Left lung (tissue), 10 donors: ENCODE data around the gene DDO. TPM values are rescaled to one million over a fixed set of nuclear protein-coding genes. Genes with fewer than 3 reads are reported as not detected.
"Not testable (repeated sequence)": the region's sequence is repeated elsewhere in the genome, so short reads cannot be mapped to it uniquely, and the experiment has no call there.

Experiments used
- ATAC-seq: fragments of 200-7000 bp; cut with Tn5 transposase; one replicate; pipeline ENCODE4 v1.9.1; 2020; ENCODE audit warnings: moderate library complexity
- DNase-seq, 4 donors: peaks; one replicate each; pipeline ENCODE4 v3.0.0-alpha.2; 2013 to 2020
- H3K27ac ChIP-seq, 2 donors: fragments of 200-600 bp; sonication (generic) in 1 of 2; one replicate each; pipeline versions ENCODE4 v1.5.0 to v1.8.0; 2020 to 2021
- H3K27me3 ChIP-seq, 2 donors: fragments of 200-600 bp; sonication (generic) in 1 of 2; one replicate each; pipeline versions ENCODE4 v1.5.0 to v1.8.0; 2020 to 2021
- H3K36me3 ChIP-seq, 2 donors: fragments of 200-600 bp; sonication (generic) in 1 of 2; one replicate each; pipeline versions ENCODE4 v1.5.0 to v1.8.0; 2020 to 2021
- H3K4me1 ChIP-seq, 2 donors: fragments of 200-600 bp; one replicate each; pipeline ENCODE4 v1.8.0; 2021
- H3K4me3 ChIP-seq, 2 donors: fragments of 200-600 bp; sonication (generic) in 1 of 2; one replicate each; pipeline versions ENCODE4 v1.5.0 to v1.8.0; 2020 to 2021; ENCODE audit warnings: mild to moderate bottlenecking in 1 of 2
- H3K9me3 ChIP-seq, 2 donors: fragments of 200-600 bp; sonication (generic) in 1 of 2; one replicate each; pipeline versions ENCODE4 v1.5.0 to v1.8.0; 2020 to 2021
- intact Hi-C, 2 donors: fragments of 100-400 bp; cut with DNase I; formaldehyde crosslinking; loops; one replicate each; pipeline versions ENCODE4 v1.11.2 to v1.14.2; 2022
- polyA plus RNA-seq, 6 donors: library from polyadenylated mRNA; unstranded; fragments of 120-200 nt; gene quantifications; one replicate each; pipeline ENCODE4 v1.2.1, GENCODE V29; 2013; ENCODE audit not compliant: insufficient read length in 6 of 6
- total RNA-seq, 2 donors: library from RNA; stranded (reverse); fragmentation: NEBNext Ultra II Directional; extraction: Animal tissue kit (Norgen Biotek cat#: 25700); gene quantifications; one replicate each; pipeline ENCODE4 v1.2.1, GENCODE V29; 2021
- TF ChIP-seq, protein P1 (sequence below), 2 donors: fragments of 200-600 bp; sonication (generic) in 1 of 2; IDR thresholded peaks; one replicate each; pipeline versions ENCODE4 v1.5.0 to v1.8.0; 2021; ENCODE audit warnings: antibody characterized with exemption in 2 of 2
- donor health status: DM: no; HTN: yes; CAD: no.
- donor health status: DM: no; HTN: no; CAD: no.

The DDO gene
- total and polyA plus RNA-seq, 8 donors = 0.61 to 2.4 (median 1.7) TPM

GRCh38 chr6:110351986-110352385, 63.4 kb downstream of the DDO start:
- Histone ChIP-seq H3K4me3 (no peak overlapping the region), H3K27ac (no peak overlapping the region), H3K36me3 (no peaks in the 10 kb centered on the region), H3K27me3 (peaks cover 4 to 13% of the 10 kb centered on the region in 2 donors), H3K4me1 (peaks cover 0 to 9% of the 10 kb centered on the region in 2 donors), H3K9me3 (no peaks in the 10 kb centered on the region)
- no peak for DNase-seq
- no peak for ATAC-seq
- TF ChIP-seq, protein P1, sequence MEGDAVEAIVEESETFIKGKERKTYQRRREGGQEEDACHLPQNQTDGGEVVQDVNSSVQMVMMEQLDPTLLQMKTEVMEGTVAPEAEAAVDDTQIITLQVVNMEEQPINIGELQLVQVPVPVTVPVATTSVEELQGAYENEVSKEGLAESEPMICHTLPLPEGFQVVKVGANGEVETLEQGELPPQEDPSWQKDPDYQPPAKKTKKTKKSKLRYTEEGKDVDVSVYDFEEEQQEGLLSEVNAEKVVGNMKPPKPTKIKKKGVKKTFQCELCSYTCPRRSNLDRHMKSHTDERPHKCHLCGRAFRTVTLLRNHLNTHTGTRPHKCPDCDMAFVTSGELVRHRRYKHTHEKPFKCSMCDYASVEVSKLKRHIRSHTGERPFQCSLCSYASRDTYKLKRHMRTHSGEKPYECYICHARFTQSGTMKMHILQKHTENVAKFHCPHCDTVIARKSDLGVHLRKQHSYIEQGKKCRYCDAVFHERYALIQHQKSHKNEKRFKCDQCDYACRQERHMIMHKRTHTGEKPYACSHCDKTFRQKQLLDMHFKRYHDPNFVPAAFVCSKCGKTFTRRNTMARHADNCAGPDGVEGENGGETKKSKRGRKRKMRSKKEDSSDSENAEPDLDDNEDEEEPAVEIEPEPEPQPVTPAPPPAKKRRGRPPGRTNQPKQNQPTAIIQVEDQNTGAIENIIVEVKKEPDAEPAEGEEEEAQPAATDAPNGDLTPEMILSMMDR (IDR thresholded peaks at IDR 0.05) = no peak
- intact Hi-C loops = no loop called here

DNA sequence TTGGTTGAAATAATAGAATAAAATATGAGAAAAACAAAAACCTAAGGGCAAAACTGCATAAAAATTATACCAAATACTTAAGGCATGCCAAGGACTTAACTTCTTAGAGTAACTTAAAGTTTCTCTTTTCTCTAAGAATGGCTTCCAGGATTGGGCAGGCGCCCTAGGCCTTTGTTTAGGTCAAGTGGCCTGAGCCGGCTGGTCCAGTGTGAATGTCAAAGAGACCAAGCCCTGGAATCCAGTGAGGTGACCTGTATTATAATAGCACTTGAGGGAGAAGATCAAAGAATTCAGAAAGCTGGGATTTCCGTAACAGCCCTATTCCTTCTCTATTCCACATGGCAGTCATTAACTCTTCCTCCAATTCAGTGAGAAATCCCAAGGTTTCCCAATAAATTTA, 63.8 kb downstream of the DDO start:
- Histone ChIP-seq H3K27me3 (peaks cover 0 to 9% of the 10 kb centered on the region in 2 donors), H3K9me3 (no peaks in the 10 kb centered on the region), H3K4me1 (peaks cover 0 to 8% of the 10 kb centered on the region in 2 donors), H3K36me3 (no peaks in the 10 kb centered on the region), H3K4me3 (no peak overlapping the region), H3K27ac (no peak overlapping the region)
- TF ChIP-seq, protein P1 (IDR thresholded peaks at IDR 0.05) = no peak
- DNase-seq = peak in 1 of 4 donors; percentile 49
- peak; percentile 86 for ATAC-seq
- intact Hi-C loops = no loop called here

DNA sequence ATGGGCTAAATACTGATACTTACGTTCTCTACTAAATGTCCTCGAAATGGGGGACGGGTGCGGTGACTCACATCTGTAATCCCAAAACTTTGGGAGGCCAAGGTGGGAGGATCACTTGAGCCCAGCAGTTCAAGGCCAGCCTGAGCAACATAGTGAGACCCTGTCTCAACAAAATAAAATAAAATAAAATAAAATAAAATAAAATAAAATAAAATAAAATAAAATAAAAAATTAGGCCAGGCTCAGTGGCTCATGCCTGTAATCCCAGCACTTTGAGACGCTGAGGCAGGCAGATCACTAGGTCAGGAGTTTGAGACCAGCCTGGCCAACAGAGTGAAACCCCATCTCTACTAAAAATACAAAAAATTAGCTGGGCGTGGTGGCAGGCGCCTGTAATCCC, 64.8 kb downstream of the DDO start:
- H3K4me3 ChIP-seq, H3K27ac ChIP-seq, H3K27me3 ChIP-seq, intact Hi-C loops, H3K9me3 ChIP-seq, ATAC-seq, DNase-seq, H3K36me3 ChIP-seq, H3K4me1 ChIP-seq: not testable (repeated sequence)

DNA sequence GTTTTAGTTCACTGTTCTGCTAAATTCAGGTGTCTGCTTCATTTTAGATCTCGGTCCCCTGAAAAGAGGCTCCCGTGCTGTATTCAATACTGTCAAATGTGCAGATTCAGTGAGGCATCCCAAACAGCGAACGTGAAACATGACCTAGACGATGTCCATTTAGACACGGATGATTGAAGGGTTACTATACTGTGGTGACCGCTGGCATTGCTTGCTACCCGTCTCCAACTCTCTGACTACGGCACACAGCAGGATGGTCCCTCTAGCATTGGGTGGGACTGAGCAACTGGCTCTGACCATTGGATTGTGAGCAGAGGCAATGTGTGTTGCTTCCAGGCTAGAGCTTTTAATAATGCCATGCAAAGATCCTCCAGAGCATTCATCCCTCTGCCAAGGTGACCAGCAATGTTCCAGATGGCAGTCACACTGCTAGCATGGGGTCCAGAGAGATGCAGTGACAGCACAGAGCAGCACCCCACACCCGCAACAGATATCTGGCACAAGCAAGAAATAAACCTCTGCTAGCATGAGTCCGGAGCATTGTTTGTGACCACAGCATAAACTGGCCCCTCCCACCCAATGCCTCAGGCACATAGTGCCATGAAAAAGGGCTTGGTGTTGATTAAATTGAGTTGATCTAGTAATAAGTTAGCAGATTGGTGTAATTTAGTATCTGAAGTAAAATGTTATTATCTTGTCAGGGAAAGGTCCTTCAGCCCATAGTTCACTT, 66.2 kb downstream of the DDO start:
- no peak for ATAC-seq
- TF ChIP-seq, protein P1 (IDR thresholded peaks at IDR 0.05) = no peak
- Histone ChIP-seq H3K4me1 (peaks cover 0 to 8% of the 10 kb centered on the region in 2 donors), H3K4me3 (no peak overlapping the region), H3K27ac (no peak overlapping the region), H3K9me3 (no peaks in the 10 kb centered on the region), H3K27me3 (no peaks in the 10 kb centered on the region), H3K36me3 (no peaks in the 10 kb centered on the region)
- no peak for DNase-seq
- intact Hi-C loops = no loop called here

- intact Hi-C loops = no loop called here
- Histone ChIP-seq H3K4me1 (no peaks in the 10 kb centered on the region), H3K27ac (no peak overlapping the region), H3K9me3 (no peaks in the 10 kb centered on the region), H3K4me3 (no peak overlapping the region), H3K36me3 (no peaks in the 10 kb centered on the region), H3K27me3 (no peaks in the 10 kb centered on the region)
- DNase-seq (no peak), ATAC-seq (no peak)
- TF ChIP-seq, protein P1 (IDR thresholded peaks at IDR 0.05) = no peak
These were observed 70.3 kb downstream of the DDO start for GRCh38 chr6:110345025-110345424.

GRCh38 chr6:110342759-110343158, 72.6 kb downstream of the DDO start:
- intact Hi-C loops = no loop called here
- TF ChIP-seq, protein P1 (IDR thresholded peaks at IDR 0.05) = no peak
- no peaks in the 10 kb centered on the region for H3K27me3 ChIP-seq
- no peak for ATAC-seq
- H3K4me3 ChIP-seq = no peak overlapping the region
- no peak for DNase-seq
- H3K4me1 ChIP-seq = no peaks in the 10 kb centered on the region
- no peak overlapping the region for H3K27ac ChIP-seq
- no peaks in the 10 kb centered on the region for H3K9me3 ChIP-seq
- no peaks in the 10 kb centered on the region for H3K36me3 ChIP-seq
